ENCODE results near the gene C6orf62.

DNA sequence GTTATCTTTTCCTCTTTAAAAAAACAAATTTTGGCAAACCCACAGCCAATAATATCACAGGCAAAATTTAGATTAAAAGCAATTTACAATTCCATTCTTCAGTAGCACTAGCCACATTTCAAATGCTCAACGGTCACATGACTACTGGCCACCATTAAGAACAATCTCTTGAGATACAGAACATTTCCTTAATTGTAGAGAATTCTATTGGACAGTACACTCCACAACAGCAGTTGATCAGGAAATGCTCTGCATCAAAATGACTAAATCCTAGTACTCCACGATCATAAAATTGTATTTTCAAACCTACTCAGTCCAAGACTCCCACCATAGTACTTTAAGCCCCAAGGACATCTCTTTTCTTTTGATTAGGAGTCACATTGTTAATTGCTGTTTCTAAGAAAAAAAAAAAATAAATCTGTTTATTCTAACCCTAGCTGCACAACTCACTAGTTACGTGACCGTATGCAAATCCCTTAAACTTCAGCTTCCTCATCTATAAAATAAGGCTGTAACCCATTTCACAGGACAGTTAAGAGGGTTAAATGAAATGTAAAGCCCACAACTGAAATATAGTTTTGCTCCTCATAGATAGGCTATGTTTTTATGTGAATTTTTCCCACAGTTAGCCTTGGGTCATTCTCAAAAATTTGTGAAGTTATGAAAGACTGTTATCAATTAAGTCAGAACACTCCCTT is 9.8 kb downstream of the C6orf62 start:
- TF ChIP-seq ESRRG (CRISPR knock-in tag; IDR thresholded peaks at IDR 0.05) (no peak), ZNF70 (CRISPR knock-in tag; IDR thresholded peaks at IDR 0.05) (no peak), ZNF8 (CRISPR knock-in tag; IDR thresholded peaks at IDR 0.05) (no peak), ZNF565 (CRISPR knock-in tag; conservative IDR thresholded peaks at IDR 0.05; ENCODE audit: low read depth) (no peak)
- TF ChIP-seq, protein P1, sequence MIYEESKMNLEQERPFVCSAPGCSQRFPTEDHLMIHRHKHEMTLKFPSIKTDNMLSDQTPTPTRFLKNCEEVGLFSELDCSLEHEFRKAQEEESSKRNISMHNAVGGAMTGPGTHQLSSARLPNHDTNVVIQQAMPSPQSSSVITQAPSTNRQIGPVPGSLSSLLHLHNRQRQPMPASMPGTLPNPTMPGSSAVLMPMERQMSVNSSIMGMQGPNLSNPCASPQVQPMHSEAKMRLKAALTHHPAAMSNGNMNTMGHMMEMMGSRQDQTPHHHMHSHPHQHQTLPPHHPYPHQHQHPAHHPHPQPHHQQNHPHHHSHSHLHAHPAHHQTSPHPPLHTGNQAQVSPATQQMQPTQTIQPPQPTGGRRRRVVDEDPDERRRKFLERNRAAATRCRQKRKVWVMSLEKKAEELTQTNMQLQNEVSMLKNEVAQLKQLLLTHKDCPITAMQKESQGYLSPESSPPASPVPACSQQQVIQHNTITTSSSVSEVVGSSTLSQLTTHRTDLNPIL (CRISPR knock-in tag; IDR thresholded peaks at IDR 0.05; ENCODE audit: low read depth) = 0 out of 2 replicates have a peak, but pooled peaks have one; percentile 6
- TF ChIP-seq, protein P2, sequence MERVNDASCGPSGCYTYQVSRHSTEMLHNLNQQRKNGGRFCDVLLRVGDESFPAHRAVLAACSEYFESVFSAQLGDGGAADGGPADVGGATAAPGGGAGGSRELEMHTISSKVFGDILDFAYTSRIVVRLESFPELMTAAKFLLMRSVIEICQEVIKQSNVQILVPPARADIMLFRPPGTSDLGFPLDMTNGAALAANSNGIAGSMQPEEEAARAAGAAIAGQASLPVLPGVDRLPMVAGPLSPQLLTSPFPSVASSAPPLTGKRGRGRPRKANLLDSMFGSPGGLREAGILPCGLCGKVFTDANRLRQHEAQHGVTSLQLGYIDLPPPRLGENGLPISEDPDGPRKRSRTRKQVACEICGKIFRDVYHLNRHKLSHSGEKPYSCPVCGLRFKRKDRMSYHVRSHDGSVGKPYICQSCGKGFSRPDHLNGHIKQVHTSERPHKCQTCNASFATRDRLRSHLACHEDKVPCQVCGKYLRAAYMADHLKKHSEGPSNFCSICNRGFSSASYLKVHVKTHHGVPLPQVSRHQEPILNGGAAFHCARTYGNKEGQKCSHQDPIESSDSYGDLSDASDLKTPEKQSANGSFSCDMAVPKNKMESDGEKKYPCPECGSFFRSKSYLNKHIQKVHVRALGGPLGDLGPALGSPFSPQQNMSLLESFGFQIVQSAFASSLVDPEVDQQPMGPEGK (CRISPR knock-in tag; IDR thresholded peaks at IDR 0.05; ENCODE audit: borderline replicate concordance) = no peak

Data from SK-N-SH treated with all-trans-retinoic acid at 6 μM for 48 hours (cell line).